Activated naive CD8-positive, alpha-beta T cell (primary cell): ENCODE results near the gene EPB41.
"Not testable (repeated sequence)": the region's sequence is repeated elsewhere in the genome, so short reads cannot be mapped to it uniquely, and the experiment has no call there.

Experiments
- H3K27ac Mint-ChIP-seq: one replicate; pipeline ENCODE4 v1.8.0; 2021; ENCODE audit warnings: mixed read lengths
- H3K27me3 Mint-ChIP-seq: one replicate; pipeline ENCODE4 v1.8.0; 2021; ENCODE audit warnings: mixed read lengths
- H3K36me3 Mint-ChIP-seq: one replicate; pipeline ENCODE4 v1.8.0; 2021; ENCODE audit warnings: mixed read lengths
- H3K4me1 Mint-ChIP-seq: one replicate; pipeline ENCODE4 v1.8.0; 2021; ENCODE audit warnings: low read depth, mixed read lengths
- H3K4me3 Mint-ChIP-seq: one replicate; pipeline ENCODE4 v1.8.0; 2021; ENCODE audit warnings: mild to moderate bottlenecking, mixed read lengths
- H3K9me3 Mint-ChIP-seq: one replicate; pipeline ENCODE4 v1.8.0; 2021; ENCODE audit warnings: low read depth, mixed read lengths

The EPB41 gene

DNA sequence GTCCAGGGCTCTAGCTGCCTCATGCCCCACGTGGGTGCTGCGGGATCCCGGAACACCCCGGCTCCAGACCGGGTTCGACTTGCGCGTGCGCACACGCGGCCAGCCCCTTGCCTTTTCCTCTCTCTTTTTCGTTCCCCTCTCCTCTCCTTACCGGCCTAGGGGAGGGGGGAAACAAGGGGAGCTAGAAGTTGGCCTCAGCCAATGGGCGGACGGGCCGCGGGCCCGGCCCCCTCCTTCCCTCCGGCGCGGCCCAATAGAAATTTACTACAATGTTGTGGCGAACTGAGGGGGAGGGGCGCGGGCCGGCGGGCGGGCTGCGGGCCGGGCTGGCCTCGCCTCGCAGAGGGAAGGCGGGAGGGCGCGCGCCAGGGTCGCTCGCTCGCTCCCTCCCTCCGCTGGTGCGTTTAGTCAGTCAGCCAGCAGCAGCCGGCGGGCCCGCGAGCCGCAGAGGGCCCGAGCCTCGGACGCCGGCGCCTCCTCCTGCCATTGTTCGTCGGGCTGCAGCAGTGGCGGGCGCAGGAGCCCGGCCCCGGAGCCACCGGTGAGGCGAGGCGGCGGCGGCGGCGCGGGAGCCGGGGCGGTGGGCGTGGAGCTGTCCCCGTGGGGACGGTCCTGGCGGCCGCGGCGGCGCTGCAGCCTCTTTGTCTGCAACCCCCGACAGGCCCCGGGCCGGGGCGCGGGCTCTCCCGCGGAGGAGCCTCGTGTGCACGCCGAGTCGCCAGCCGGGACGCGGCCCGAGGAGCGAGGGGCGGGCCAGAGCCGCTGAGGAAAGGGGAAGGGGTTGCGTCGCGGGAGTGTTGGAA, at the start of gene EPB41:
TSS of gene EPB41 (plus strand) at position 342 of the 803 bp plus-strand sequence. CDS start 72,869 bp downstream, outside the sequence.
- Mint-ChIP-seq H3K27me3 (no peaks in the 10 kb centered on the region), H3K27ac (peak within 1 kb of the TSS; percentile 91), H3K36me3 (no peaks in the 10 kb centered on the region), H3K9me3 (no peaks in the 10 kb centered on the region), H3K4me1 (peaks cover 49% of the 10 kb centered on the region), H3K4me3 (peak within 1 kb of the TSS; percentile 92)

- H3K4me1 Mint-ChIP-seq = no peaks in the 10 kb centered on the region
- H3K27me3 Mint-ChIP-seq = no peaks in the 10 kb centered on the region
- H3K9me3 Mint-ChIP-seq = no peaks in the 10 kb centered on the region
- no peaks in the 10 kb centered on the region for H3K36me3 Mint-ChIP-seq
- no peak overlapping the region for H3K27ac Mint-ChIP-seq
- H3K4me3 Mint-ChIP-seq = no peak overlapping the region
Observed at GRCh38 chr1:28864695-28865094, 49.7 kb upstream of the EPB41 start.

- Mint-ChIP-seq H3K27me3 (no peaks in the 10 kb centered on the region), H3K4me3 (no peak overlapping the region), H3K36me3 (no peaks in the 10 kb centered on the region), H3K4me1 (no peaks in the 10 kb centered on the region), H3K27ac (no peak overlapping the region), H3K9me3 (no peaks in the 10 kb centered on the region)
Observed at GRCh38 chr1:28865997-28866650, 48.2 kb upstream of the EPB41 start.

GRCh38 chr1:28867850-28868249, 46.5 kb upstream of the EPB41 start:
- Mint-ChIP-seq H3K27me3 (no peaks in the 10 kb centered on the region), H3K36me3 (no peaks in the 10 kb centered on the region), H3K4me3 (no peak overlapping the region), H3K9me3 (no peaks in the 10 kb centered on the region), H3K4me1 (no peaks in the 10 kb centered on the region), H3K27ac (no peak overlapping the region)

GRCh38 chr1:28869952-28870351, 44.4 kb upstream of the EPB41 start:
- Mint-ChIP-seq H3K36me3 (no peaks in the 10 kb centered on the region), H3K27me3 (no peaks in the 10 kb centered on the region), H3K27ac (no peak overlapping the region), H3K4me1 (no peaks in the 10 kb centered on the region), H3K4me3 (no peak overlapping the region), H3K9me3 (no peaks in the 10 kb centered on the region)

GRCh38 chr1:28871631-28872401, 42.6 kb upstream of the EPB41 start:
- no peaks in the 10 kb centered on the region for H3K4me1 Mint-ChIP-seq
- H3K9me3 Mint-ChIP-seq = no peaks in the 10 kb centered on the region
- H3K27ac Mint-ChIP-seq = no peak overlapping the region
- H3K4me3 Mint-ChIP-seq = no peak overlapping the region
- peaks cover 3% of the 10 kb centered on the region for H3K27me3 Mint-ChIP-seq
- no peaks in the 10 kb centered on the region for H3K36me3 Mint-ChIP-seq

- not testable (repeated sequence) for H3K36me3 Mint-ChIP-seq, H3K4me1 Mint-ChIP-seq, H3K27me3 Mint-ChIP-seq, H3K9me3 Mint-ChIP-seq, H3K4me3 Mint-ChIP-seq, H3K27ac Mint-ChIP-seq
Observed at GRCh38 chr1:28875134-28875533, 39.2 kb upstream of the EPB41 start.

DNA sequence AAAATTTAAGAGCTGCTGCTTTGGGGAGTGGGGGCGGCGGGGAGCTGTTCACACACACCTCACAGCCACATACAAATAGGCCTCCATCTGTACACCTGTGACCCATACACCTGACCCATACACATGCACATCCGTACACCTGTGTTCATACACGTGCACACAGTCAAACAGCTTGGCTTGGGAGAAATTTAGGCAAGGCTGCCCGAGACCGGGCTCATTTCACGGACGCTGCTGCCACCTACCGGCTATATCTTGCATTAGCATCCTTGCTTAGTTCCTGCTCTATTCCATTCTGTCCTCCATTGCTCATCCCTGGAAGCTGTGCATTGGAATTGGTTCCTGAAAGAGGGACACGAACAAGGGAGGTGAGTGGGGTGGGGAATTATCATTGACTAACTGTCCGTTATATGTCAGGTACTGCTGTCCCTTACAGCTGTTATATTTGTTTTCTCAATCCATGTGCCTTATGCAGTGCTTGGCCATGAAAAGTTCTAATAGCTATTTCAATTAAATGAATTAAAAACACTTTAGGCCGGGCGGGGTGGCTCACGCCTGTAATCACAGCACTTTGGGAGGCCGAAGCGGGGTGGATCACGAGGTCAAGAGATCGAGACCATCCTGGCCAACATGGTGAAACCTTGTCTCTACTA, 37.1 kb upstream of the EPB41 start:
- Mint-ChIP-seq H3K4me3 (no peak overlapping the region), H3K36me3 (no peaks in the 10 kb centered on the region), H3K9me3 (no peaks in the 10 kb centered on the region), H3K27me3 (peaks cover 3% of the 10 kb centered on the region), H3K4me1 (peaks cover 7% of the 10 kb centered on the region), H3K27ac (no peak overlapping the region)

DNA sequence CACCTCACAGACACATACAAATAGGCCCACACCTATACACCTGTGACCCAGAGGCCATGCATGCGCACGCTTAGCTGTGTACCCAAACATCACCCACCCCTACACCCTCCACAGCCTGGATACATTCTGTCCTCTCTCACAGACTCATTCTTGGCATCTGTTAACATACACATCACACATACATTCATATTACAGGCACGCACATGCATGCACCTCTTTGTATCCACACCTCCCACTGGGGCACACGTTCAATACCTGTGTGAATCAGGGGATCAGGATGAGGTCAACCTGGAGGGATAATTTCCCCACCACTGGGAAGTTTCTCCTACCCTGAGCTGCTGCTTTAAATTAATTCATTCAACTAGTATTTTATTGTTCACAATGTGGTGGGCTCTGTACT, 35.6 kb upstream of the EPB41 start:
- peaks cover 12% of the 10 kb centered on the region for H3K4me1 Mint-ChIP-seq
- no peaks in the 10 kb centered on the region for H3K36me3 Mint-ChIP-seq
- H3K4me3 Mint-ChIP-seq = no peak overlapping the region
- no peak overlapping the region for H3K27ac Mint-ChIP-seq
- peaks cover 3% of the 10 kb centered on the region for H3K27me3 Mint-ChIP-seq
- no peaks in the 10 kb centered on the region for H3K9me3 Mint-ChIP-seq

DNA sequence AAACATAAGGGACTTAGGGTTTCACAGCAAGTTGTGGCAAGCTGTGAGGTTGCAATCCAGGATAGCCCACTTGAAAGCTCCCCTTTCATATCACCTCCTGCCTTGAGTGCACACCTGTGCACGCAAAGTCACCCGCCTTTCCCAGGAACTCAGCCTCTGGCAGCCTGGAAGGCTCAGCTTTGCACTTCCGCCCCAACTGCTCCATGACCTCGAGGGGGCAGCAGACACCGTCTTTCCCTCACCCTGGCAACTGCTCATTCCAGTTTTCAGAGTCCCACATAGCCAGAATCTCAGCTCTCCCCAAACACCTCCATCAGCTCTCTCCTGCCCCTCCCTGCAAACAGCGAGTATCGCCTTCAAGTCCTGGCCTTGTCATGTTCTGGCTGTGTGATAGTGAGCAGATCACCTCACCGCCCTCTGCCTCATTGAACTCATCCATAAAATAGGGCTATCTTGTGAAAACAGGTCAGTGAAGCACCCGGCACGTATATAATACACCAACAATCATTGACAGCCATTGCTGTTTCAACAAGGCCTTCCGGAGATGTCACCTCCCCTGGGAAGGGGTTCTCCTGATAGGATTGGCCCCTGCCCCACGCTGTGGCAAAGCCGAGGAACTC, 32.2 kb upstream of the EPB41 start:
- Mint-ChIP-seq H3K4me1 (peaks cover 39% of the 10 kb centered on the region), H3K4me3 (no peak overlapping the region), H3K9me3 (no peaks in the 10 kb centered on the region), H3K27ac (peak overlapping the region; percentile 8), H3K36me3 (no peaks in the 10 kb centered on the region), H3K27me3 (no peaks in the 10 kb centered on the region)

DNA sequence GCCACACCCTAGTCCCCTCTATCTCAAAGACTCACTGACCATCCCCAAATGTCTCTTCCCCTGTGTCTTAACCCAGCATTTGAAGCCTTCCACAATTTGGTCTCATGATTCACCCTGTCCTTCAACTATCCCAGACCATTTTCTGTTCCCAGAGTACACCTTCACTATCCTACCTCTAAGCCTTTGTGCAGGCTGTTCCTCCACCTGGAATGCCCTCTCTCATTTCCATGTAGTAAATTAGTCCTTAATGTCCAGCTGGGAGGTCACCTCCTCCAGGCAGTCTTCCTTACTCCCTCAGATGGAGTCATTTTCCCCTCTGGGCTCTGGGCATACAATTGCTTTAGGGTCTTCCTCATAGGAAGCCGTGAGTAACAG, 31.1 kb upstream of the EPB41 start:
- H3K36me3 Mint-ChIP-seq = no peaks in the 10 kb centered on the region
- no peaks in the 10 kb centered on the region for H3K27me3 Mint-ChIP-seq
- peak overlapping the region; percentile 23 for H3K27ac Mint-ChIP-seq
- no peak overlapping the region for H3K4me3 Mint-ChIP-seq
- no peaks in the 10 kb centered on the region for H3K9me3 Mint-ChIP-seq
- peaks cover 41% of the 10 kb centered on the region for H3K4me1 Mint-ChIP-seq

DNA sequence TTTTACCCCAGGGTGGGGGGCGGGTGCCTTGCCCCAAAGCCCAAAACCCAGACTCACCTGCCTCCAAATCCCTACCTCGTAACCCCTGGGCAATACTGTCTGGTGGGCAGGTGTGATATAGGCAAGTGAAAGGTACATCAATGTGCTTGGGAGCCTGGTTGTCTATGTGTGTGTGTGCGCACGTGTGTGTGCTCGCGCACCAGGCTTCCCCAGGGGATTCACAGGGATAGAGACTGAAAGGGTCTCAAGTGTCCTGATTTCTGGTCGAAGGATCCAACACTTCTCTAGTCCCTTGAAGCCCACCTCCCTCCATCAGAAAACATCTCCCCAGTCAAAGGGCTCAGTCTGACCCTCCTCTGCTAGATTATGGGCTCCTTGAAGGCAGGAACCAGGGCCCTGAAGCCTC, 28.9 kb upstream of the EPB41 start:
- no peaks in the 10 kb centered on the region for H3K27me3 Mint-ChIP-seq
- no peaks in the 10 kb centered on the region for H3K36me3 Mint-ChIP-seq
- H3K27ac Mint-ChIP-seq = peak overlapping the region; percentile 90
- no peaks in the 10 kb centered on the region for H3K9me3 Mint-ChIP-seq
- no peak overlapping the region for H3K4me3 Mint-ChIP-seq
- peaks cover 48% of the 10 kb centered on the region for H3K4me1 Mint-ChIP-seq

GRCh38 chr1:28885977-28886730, 28.2 kb upstream of the EPB41 start:
- H3K27me3 Mint-ChIP-seq = no peaks in the 10 kb centered on the region
- no peaks in the 10 kb centered on the region for H3K9me3 Mint-ChIP-seq
- H3K4me1 Mint-ChIP-seq = peaks cover 48% of the 10 kb centered on the region
- H3K27ac Mint-ChIP-seq = peak overlapping the region; percentile 93
- H3K4me3 Mint-ChIP-seq = peak overlapping the region; percentile 84
- H3K36me3 Mint-ChIP-seq = no peaks in the 10 kb centered on the region
